H9 (cell line): ENCODE results near the gene RASAL1. TPM values are rescaled to one million over a fixed set of nuclear protein-coding genes. Genes with fewer than 3 reads are reported as not detected.
A peak's percentile ranks its signal among the peaks of the same experiment; 100 is the strongest.

ENCODE experiments used
- DNase-seq: peaks from one replicate; pipeline ENCODE4 v3.0.0-alpha.2; 2017
- H2AFZ ChIP-seq: one replicate; pipeline ENCODE4 v1.6.1; 2013; ENCODE audit warnings: mild to moderate bottlenecking, low read length, control low read depth, moderate library complexity
- H2AK5ac ChIP-seq: 2 replicates; pipeline ENCODE4 v1.6.1; 2013; ENCODE audit warnings: low read length, control low read depth, mixed read lengths; ENCODE audit not compliant: insufficient read length
- H2BK120ac ChIP-seq: one replicate; pipeline ENCODE4 v1.6.1; 2013; ENCODE audit warnings: low read depth, mild to moderate bottlenecking, low read length, control low read depth, inconsistent platforms; ENCODE audit not compliant: poor library complexity, severe bottlenecking
- H2BK12ac ChIP-seq: 2 replicates; pipeline ENCODE4 v1.6.1; 2013; ENCODE audit warnings: low read length, control low read depth, mixed read lengths, low read depth; ENCODE audit not compliant: insufficient read length
- H2BK15ac ChIP-seq: 2 replicates; pipeline ENCODE4 v1.6.1; 2013; ENCODE audit warnings: low read depth, low read length, control low read depth
- H2BK20ac ChIP-seq: one replicate; pipeline ENCODE4 v1.6.1; 2013; ENCODE audit warnings: low read depth, mild to moderate bottlenecking, low read length, control low read depth, inconsistent platforms; ENCODE audit not compliant: poor library complexity, severe bottlenecking
- H2BK5ac ChIP-seq: 2 replicates; pipeline ENCODE4 v1.6.1; 2013; ENCODE audit warnings: low read length, control low read depth, mixed read lengths; ENCODE audit not compliant: insufficient read length
- H3K14ac ChIP-seq: 2 replicates; pipeline ENCODE4 v1.6.1; 2013; ENCODE audit warnings: low read length, control low read depth; ENCODE audit not compliant: insufficient read depth
- H3K18ac ChIP-seq: 2 replicates; pipeline ENCODE4 v1.6.1; 2013; ENCODE audit warnings: low read depth, mild to moderate bottlenecking, mixed read lengths, low read length, control low read depth; ENCODE audit not compliant: insufficient read length
- H3K23ac ChIP-seq: 2 replicates; pipeline ENCODE4 v1.6.1; 2013; ENCODE audit warnings: low read length, control low read depth, mixed read lengths, low read depth; ENCODE audit not compliant: insufficient read length
- H3K23me2 ChIP-seq: 2 replicates; pipeline ENCODE4 v1.6.1; 2013; ENCODE audit warnings: low read depth, mild to moderate bottlenecking, mixed read lengths, low read length, control low read depth; ENCODE audit not compliant: insufficient read length, poor library complexity, severe bottlenecking
- H3K27ac ChIP-seq: 2 replicates; pipeline ENCODE4 v1.5.1; 2013; ENCODE audit warnings: low read length, control low read depth, mixed read lengths, low read depth; ENCODE audit not compliant: insufficient read length
- H3K27me3 ChIP-seq: 2 replicates; pipeline ENCODE4 v1.6.1; 2013; ENCODE audit warnings: low read length, control low read depth, inconsistent platforms; ENCODE audit not compliant: insufficient read depth
- H3K4ac ChIP-seq: 2 replicates; pipeline ENCODE4 v1.6.1; 2013; ENCODE audit warnings: low read depth, mild to moderate bottlenecking, control low read depth, inconsistent platforms, low read length, moderate library complexity
- H3K4me1 ChIP-seq: 2 replicates; pipeline ENCODE4 v1.6.1; 2013; ENCODE audit warnings: low read length, control low read depth, inconsistent platforms; ENCODE audit not compliant: insufficient read depth
- H3K4me2 ChIP-seq: 2 replicates; pipeline ENCODE4 v1.6.1; 2013; ENCODE audit warnings: low read length, control low read depth, mixed read lengths; ENCODE audit not compliant: insufficient read length, insufficient read depth
- H3K56ac ChIP-seq: 2 replicates; pipeline ENCODE4 v1.6.1; 2013; ENCODE audit warnings: low read depth, mild to moderate bottlenecking, mixed read lengths, low read length, control low read depth; ENCODE audit not compliant: insufficient read length
- H3K79me1 ChIP-seq: 2 replicates; pipeline ENCODE4 v1.6.1; 2013; ENCODE audit warnings: low read depth, mild to moderate bottlenecking, moderate library complexity, low read length, control low read depth, inconsistent platforms; ENCODE audit not compliant: insufficient read depth, poor library complexity, severe bottlenecking
- H3K79me2 ChIP-seq: 2 replicates; pipeline ENCODE4 v1.6.1; 2013; ENCODE audit warnings: low read length, control low read depth, inconsistent platforms; ENCODE audit not compliant: insufficient read depth
- H3K9ac ChIP-seq: 2 replicates; pipeline ENCODE4 v1.6.1; 2013; ENCODE audit warnings: low read length, control low read depth, mixed read lengths; ENCODE audit not compliant: insufficient read length; ENCODE audit errors: extremely low read depth
- H3K9me3 ChIP-seq: one replicate; pipeline ENCODE4 v1.6.1; 2013; ENCODE audit warnings: low read depth, low read length, inconsistent platforms; ENCODE audit not compliant: control insufficient read depth
- H3T11ph ChIP-seq: one replicate; pipeline ENCODE4 v1.6.1; 2013; ENCODE audit warnings: mild to moderate bottlenecking, low read length, control low read depth, inconsistent platforms
- H4K20me1 ChIP-seq: one replicate; pipeline ENCODE4 v1.6.1; 2013; ENCODE audit not compliant: control insufficient read depth, insufficient read length, insufficient read depth
- H4K5ac ChIP-seq: 2 replicates; pipeline ENCODE4 v1.6.1; 2013; ENCODE audit warnings: low read depth, mild to moderate bottlenecking, mixed read lengths, low read length, control low read depth; ENCODE audit not compliant: insufficient read length
- H4K8ac ChIP-seq: replicated peaks from 2 replicates; pipeline ENCODE4 v1.6.1; 2013; ENCODE audit warnings: low read length, control low read depth, mixed read lengths, low read depth; ENCODE audit not compliant: insufficient read length
- H4K91ac ChIP-seq: 2 replicates; pipeline ENCODE4 v1.6.1; 2013; ENCODE audit warnings: low read depth, mild to moderate bottlenecking, moderate library complexity, mixed read lengths, low read length, control low read depth; ENCODE audit not compliant: insufficient read length
- H3K27ac Mint-ChIP-seq, 3 experiments: 2 replicates in 2 of 3; 3 replicates in 1 of 3; pipeline ENCODE4 v1.8.0; 2020 to 2021; ENCODE audit warnings: mixed read lengths in 3 of 3, mild to moderate bottlenecking in 1 of 3, moderate library complexity in 1 of 3
- H3K27me3 Mint-ChIP-seq: 2 replicates; pipeline ENCODE4 v1.8.0; 2021; ENCODE audit warnings: low read depth, mild to moderate bottlenecking, moderate library complexity, mixed read lengths
- H3K36me3 Mint-ChIP-seq, 3 experiments: 2 replicates in 2 of 3; 3 replicates in 1 of 3; pipeline ENCODE4 v1.8.0; 2020 to 2021; ENCODE audit warnings: low read depth in 3 of 3, mixed read lengths in 3 of 3; ENCODE audit not compliant: insufficient read depth in 1 of 3
- H3K4me1 Mint-ChIP-seq, 2 experiments: 2 replicates each; pipeline ENCODE4 v1.8.0; 2020; ENCODE audit warnings: mixed read lengths in 2 of 2
- H3K4me3 Mint-ChIP-seq, 2 experiments: 2 replicates in 1 of 2; 3 replicates in 1 of 2; pipeline ENCODE4 v1.8.0; 2020 to 2021; ENCODE audit warnings: mild to moderate bottlenecking in 2 of 2, mixed read lengths in 2 of 2, moderate library complexity in 1 of 2
- H3K9me3 Mint-ChIP-seq, 2 experiments: 2 replicates in 1 of 2; 3 replicates in 1 of 2; pipeline ENCODE4 v1.8.0; 2020; ENCODE audit warnings: mild to moderate bottlenecking in 2 of 2, mixed read lengths in 2 of 2, moderate library complexity in 1 of 2
- CTCF ChIP-seq: fragments of 200-600 bp; sonication (generic); conservative IDR thresholded peaks from 3 replicates; pipeline ENCODE4 v1.8.0; 2021; ENCODE audit warnings: antibody characterized with exemption, mild to moderate bottlenecking
- WGBS: extraction: QIAGEN DNeasy Blood & Tissue Kit; methylation state at CpG from one replicate; pipeline ENCODE4 v1.1.7; 2013; ENCODE audit warnings: missing lambda C conversion rate, low lambda C conversion rate, mixed read lengths; ENCODE audit not compliant: insufficient read length; ENCODE audit errors: extremely low coverage; 5-methylcytosine and 5-hydroxymethylcytosine counted together
- total RNA-seq: library from RNA; stranded (reverse); gene quantifications from 2 replicates; pipeline ENCODE4 v1.2.1, GENCODE V29; 2021

RASAL1 gene
- total RNA-seq, 1 experiment from 2014 or later: 2.3 TPM

DNA sequence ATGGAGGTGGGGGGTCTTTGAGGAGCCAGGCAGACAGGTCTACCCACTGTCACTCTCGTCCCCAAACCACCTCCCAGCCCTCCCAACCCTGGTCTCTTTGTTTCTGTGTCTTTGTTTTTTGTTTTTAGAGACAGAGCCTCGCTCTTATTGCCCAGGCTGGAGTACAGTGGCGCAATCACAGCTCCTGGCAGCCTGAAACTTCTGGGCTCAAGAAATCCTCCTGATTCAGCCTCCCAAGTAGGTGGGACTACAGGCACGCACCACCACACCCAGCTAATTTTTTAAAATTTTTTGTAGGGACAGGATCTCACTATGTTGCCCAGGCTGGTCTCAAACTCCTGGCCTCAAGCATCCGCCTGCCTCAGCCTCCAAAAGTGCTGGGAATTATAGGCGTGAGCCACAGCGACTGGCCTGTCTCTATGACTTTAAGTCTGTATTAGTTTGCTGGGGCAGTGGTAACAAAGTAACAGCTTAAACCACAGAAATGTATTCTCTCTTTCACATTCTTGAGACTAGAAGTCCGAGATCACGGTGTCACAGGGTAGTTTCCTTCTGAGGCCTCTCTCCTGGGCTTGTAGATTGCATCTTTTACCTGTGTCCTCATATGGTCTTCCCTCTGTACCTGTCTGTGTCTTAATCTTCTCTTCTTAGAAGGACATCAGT, 52.9 kb downstream of the RASAL1 start:
- no peak overlapping the region for H2BK5ac ChIP-seq
- H2BK15ac ChIP-seq: no peak overlapping the region
- no peak overlapping the region for H3K18ac ChIP-seq
- H3K9me3 ChIP-seq: no peaks in the 10 kb centered on the region
- no peak overlapping the region for H2BK120ac ChIP-seq
- H3K4me2 ChIP-seq: no peak overlapping the region
- H3K79me2 ChIP-seq: no peaks in the 10 kb centered on the region
- Mint-ChIP-seq H3K9me3 (no peaks in the 10 kb centered on the region; a peak in 1 of 5 replicates), H3K36me3 (no peaks in the 10 kb centered on the region), H3K4me3 (no peak overlapping the region; a peak in 1 of 5 replicates), H3K27ac (no peak overlapping the region), H3K4me1 (peaks cover 12 to 19% of the 10 kb centered on the region in 2 experiments), H3K27me3 (peaks cover 43% of the 10 kb centered on the region)
- H2BK12ac ChIP-seq: no peak overlapping the region
- no peak overlapping the region for H3K56ac ChIP-seq
- H2AK5ac ChIP-seq: no peak overlapping the region
- H4K91ac ChIP-seq: no peak overlapping the region
- H4K20me1 ChIP-seq: no peaks in the 10 kb centered on the region
- no peak overlapping the region for H3K23ac ChIP-seq
- no CpG with 5 or more reads among the region's 9 CpGs for WGBS
- 0 out of 2 replicates have a peak overlapping the region, but pooled peaks have one; percentile 63 for H3K14ac ChIP-seq
- H3K4ac ChIP-seq: no peak overlapping the region
- no peak overlapping the region for H4K5ac ChIP-seq
- H4K8ac ChIP-seq: no peak overlapping the region
- H2BK20ac ChIP-seq: no peak overlapping the region
- H3K9ac ChIP-seq: no peak overlapping the region
- no peak overlapping the region for H3T11ph ChIP-seq
- TF ChIP-seq CTCF: no peak
- H3K27me3 ChIP-seq: peaks cover 8% of the 10 kb centered on the region; the same call in 1 of the 2 replicates
- H3K23me2 ChIP-seq: no peaks in the 10 kb centered on the region
- no peaks in the 10 kb centered on the region for H3K4me1 ChIP-seq
- no peak overlapping the region for H2AFZ ChIP-seq
- no peaks in the 10 kb centered on the region for H3K79me1 ChIP-seq
- H3K27ac ChIP-seq: no peak overlapping the region
- no peak for DNase-seq
